GM19193 (cell line): ENCODE measurements around the gene BCAT1.

ENCODE experiments used
- POLR2A ChIP-seq: IDR thresholded peaks from 4 replicates; pipeline ENCODE4 v1.6.1; 2011; ENCODE audit not compliant: insufficient read depth, insufficient read length; ENCODE audit errors: extremely low read depth

Gene BCAT1

DNA sequence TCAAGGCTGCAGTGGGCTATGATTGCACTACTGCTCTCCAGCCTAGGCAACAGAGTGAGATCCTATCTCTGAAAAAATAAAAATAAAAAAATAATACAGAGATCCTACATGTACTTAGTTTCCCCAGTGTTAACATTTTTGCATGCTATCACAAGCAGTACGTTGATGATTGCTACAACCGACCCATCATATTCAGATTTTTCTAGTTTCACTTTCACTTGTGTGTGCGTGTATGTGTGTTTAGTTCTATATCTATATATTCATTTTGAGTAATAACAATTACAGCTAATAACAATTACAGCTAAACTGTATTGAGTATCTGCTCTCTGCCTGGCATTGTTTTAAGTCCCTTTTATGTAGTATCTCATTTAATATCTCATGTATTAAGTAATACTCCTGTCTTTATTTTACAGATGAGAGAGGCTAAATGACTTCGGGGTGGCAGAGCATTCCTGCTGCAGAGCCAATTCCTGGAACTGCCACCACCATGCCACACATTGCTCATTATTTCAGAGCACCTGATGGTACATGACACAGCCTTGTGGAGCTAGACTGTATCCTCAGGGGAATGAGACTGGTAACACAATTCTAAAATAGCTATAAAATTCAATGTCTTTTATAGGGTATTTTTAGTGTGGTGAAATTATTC lies 153.1 kb downstream of the BCAT1 start:
- TF ChIP-seq POLR2A: no peak

DNA sequence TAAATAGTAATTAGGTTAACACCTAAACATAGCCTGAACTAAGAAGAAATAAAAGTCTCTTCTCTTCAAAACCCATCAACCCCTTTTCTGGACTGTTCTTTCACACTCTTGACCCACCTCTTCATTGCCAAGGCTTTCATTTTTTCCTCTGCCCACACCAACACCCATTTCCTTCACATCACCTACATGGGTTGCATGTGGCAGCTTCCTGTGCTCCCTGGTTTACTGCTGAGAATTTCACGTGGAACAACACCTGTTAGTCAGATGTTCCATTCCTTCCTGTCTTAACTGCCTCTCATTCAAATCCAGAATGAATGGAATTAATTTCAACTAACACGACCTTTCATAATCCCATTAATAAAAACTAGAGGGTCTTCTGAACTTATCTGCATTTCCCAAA lies 157.3 kb downstream of the BCAT1 start:
- no peak for TF ChIP-seq POLR2A

DNA sequence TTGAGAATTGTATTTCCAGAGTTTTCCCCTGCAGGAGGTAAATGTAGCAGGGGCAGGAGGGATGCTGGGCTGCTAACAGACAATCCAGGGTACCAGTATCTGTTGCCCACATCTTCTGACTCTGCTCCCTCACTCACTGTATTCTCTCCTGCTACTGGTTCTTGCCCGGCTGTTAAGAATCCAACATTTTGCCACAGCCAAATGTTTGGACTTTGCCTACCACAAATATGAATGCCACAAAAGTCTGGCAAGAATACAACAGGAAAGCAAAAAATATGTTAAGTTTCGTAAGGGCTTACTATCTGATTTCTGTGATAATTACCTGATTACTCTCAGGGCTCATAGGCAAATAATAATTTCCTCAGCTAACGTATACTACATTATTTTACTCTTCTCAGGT lies 160.0 kb downstream of the BCAT1 start:
- no peak for TF ChIP-seq POLR2A

DNA sequence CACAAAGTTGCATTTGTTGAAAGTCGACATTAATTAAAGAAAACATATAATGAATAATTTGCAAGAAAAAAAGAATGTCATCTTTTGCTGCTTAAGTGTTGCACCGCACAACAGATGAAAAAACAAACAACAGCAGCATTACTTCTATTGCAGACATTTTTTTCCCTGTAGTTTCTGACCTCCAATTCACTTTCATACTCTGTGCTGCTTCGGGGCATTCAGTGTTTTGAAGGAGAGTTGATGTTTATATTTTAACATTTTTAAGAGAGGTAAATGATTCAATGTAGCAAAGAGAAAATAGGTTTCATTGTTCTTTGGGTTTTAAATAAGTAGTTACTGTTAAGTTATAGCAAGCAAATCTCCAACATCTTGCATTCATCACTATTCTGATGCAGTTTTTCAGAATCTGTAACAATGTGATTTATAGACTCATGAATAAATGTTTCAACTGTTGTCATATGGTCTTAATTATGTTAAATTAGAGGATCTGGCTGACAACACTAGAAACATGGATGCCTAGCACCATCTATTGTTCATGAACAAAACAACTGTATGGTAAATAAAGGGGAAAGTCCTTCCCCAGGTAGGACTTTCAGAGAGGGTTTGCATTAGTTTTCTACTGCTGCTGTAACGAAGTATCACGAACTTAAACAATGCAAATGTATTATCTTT lies 168.1 kb downstream of the BCAT1 start:
- no peak for TF ChIP-seq POLR2A

DNA sequence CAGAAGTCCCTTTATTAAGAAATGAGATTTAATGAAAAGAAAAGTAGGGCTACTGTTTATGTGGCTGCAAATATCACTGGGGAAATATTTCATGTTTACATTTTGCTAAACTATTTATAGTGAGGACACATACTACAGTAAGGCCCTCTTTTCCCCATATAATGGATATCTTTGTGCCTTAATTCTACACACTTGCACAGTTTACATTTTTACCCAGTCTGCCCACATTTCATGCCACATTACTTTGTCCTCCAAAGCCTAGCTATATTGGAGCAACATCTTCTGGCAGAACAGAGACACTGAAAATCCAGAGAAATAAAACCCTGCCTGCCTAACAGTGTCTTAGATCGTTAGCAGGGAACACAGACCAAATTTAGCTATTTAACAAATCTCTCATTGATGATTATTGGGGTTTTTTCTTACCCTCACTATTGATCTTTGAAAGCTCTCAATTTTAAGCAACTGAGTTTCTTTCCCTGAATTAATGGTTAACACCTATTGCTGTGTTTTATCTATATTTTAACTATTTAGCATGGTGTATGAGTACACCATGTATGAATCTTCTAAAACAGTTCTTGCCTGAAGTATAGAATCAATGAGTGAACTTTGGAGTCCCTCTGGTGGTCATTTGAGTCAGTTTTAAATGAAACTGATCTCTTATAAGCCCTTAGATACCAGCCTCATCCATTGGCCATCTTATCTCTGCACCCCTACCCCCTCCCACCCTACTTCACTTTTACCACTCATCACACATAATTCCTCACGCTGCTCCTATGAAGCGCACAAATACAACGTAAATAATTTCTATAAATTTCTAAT lies 170.2 kb downstream of the BCAT1 start:
- no peak for TF ChIP-seq POLR2A

DNA sequence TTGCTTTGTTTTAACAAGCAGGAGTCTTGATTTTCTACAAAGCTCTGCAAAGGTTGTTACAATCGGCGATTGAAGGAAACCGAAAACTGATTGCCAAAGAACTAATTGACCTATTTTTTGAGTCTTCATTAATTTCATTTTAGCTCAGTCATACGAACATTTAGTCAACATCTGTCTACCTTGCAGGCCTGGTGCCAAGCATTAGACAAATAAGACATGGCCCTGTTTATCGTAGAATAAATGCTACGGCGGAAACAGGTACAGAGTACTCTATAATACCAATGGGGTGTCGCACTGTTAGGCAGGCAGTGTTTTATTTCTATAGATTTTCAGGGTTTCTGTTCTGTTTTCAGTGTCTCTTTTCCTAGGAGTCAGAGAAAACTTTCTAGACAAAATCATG lies 171.5 kb downstream of the BCAT1 start:
- no peak for TF ChIP-seq POLR2A

DNA sequence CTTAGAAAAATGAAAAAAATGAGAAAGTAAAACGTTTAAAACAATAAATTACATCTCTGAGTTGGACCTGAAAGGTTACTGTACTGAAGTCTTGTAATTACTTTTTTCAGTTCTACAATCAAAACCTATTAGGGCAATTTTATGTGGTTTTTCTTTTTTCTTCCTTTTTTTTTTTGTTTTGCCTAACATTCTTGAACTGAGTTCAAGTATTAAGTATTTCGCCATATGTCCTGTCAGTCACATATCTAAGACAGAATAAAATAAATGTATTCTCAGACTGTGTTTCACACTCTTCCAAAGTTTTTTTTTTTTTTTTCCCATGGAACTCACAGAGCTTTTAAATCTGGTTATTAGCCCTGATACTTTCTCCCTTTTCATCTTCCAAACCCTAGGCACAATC lies 172.0 kb downstream of the BCAT1 start:
- TF ChIP-seq POLR2A: no peak

DNA sequence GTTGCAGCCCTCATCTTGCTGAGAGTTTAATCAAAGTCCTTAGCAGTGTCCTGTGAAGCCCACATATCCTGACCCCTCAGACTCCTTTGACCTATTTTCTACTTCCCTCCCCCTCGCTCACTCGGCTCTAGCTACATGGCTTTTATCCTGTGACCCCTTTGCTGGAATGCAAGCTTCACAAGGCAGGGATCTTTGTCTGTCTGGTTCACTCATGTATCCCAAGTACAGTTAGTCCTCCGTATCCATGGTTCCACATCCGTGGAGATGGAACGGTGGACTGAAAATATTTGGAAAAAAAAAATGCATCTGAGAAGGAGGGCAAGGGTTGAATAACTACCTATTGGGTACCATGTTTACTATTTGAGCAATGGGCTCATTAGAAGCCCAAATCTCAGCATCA lies 173.8 kb downstream of the BCAT1 start:
- TF ChIP-seq POLR2A: no peak

DNA sequence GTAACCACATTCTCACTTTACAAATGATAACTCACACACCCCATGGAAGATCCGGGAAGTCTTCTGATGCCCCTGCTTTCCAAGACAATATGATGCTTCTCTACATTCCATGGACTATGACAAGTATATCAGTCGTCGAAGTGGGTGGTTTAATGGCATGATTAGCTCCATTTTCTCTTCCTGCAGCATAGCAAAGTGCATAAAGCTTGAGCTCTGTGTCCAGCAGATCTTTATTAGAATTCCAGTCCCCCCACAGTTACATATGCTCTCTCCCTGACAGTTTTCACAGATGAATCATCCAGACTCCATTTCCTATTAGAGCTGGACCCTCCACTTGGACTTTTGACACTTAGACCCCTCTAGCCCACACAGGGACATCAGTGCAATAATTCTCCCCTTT lies 174.9 kb downstream of the BCAT1 start:
- TF ChIP-seq POLR2A: no peak

DNA sequence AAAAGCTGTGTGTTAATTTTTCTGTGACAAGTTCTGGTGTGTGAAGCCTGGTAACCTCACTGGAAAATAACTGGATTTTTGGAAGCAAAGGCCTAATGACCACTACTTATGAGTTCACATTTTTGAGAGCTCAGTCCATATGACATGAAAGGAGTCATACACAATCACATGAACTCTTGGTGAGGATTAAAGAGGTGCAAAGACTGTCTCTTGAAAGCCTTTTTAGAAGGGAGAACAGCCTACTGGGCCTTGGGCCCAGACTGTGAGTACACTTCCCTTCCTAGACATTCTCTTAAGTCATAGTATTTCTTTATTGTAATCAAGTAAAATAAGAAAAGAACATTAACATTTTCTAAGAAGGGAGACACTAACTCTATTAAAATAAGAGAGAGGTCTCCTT lies 176.1 kb downstream of the BCAT1 start:
- no peak for TF ChIP-seq POLR2A

DNA sequence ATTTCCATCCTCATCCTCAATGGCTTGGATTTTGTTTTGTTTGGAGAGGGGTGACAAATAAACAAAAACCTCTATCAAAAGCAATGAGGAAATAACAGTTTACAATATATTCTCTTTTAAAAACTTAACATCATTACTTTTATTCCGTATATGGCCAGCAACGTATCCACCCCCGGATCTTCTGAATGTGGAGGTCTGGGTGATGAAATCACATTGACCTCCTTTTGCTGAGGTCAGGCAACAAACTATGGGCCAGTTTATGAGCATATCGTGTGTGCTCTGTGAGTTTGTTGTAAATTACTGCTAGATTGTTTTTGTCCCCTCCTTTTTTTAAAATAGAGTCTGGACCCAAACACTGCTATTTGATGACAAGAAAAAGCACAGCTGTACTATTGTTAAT lies 178.1 kb downstream of the BCAT1 start:
- no peak for TF ChIP-seq POLR2A

DNA sequence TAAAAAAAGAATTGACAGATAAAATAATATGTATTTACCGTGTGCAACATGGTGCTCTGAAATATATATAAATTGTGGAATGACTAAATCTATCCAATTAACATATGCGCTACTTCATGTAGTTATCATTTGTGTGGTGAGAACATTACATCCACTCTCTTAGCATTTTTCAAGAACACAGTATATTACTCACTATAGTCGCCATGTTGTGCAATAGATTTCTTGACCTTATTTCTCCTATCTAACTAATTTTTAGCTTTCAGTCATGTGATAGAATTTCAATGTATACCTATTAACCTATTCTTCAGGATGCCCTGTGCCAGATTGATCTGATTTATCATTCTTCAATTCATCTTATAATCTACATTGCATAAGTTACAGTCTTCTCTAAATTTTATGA lies 178.6 kb downstream of the BCAT1 start:
- no peak for TF ChIP-seq POLR2A

DNA sequence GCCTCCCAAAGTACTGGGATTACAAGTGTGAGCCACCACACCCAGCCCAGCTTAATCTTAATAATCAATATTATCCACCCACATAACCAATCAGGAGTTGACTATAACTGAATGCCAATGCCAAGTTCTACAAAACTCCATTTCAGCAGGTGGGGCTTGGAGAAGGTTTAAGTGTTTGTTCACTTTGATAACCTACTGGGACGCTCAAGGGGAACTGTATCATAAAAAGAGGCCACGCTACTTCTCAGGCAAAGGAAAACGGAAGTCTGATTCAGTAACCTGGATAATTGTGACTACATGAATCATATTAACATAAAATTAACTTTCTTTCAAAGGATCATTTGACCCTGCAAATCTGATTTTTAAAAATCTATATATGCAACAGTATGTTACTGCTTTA lies 179.2 kb downstream of the BCAT1 start:
- no peak for TF ChIP-seq POLR2A

DNA sequence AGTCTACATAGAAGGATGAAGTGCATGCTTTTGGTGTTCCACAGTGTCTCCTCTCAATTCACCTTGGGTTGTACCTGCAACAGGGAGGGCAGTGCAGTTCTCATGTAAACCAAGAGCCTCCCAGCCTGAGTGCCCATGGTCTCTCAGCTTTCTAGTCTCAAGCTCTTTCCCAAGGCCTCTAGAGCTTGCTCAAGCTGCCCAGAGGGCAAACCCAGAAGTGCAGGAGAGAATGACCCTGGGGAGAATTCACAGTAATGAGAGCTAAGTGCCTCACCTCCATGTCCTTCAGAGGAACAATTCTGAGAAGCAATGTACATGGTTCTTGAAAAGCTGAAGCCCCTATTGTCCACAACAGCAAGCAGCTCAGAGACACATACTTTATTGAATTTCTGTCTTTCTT lies 180.5 kb downstream of the BCAT1 start:
- no peak for TF ChIP-seq POLR2A

DNA sequence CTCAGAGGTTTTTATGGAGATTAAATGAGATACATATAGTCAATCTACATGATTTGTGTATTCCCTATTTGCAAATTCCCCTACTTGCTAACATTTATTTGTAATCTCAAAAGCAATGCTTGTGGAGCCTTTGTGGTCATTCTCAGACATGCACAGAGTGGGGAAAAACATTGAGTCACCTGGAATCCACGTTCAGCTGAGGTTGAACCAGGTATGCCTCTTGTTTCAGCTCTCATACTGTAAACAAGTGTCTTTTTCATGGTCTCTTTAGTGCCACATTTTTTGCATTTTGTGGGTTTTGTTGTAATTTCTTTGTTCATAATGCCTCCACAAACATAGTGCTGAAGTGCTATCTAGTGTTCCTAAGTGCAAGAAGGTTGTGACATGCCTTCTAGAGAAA lies 181.9 kb downstream of the BCAT1 start:
- TF ChIP-seq POLR2A: no peak

DNA sequence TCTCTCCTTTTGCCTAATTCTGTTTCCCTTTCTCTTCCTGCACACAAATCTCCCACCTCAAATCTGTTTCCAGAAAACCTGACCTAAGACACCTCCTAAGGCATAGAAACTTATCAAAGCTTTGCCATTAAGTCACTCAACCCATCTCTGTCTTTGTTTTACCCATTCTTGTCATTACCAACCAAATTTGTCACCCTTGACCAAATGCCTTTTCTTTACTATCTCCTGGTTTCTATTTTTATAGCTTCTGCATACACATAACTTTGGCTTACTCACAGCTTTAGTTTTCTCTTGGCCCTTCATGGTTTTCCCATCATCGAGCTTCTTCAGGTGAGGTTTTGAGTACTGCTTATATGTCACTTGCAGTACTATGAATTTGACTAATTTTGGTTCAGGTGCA lies 184.2 kb downstream of the BCAT1 start:
- TF ChIP-seq POLR2A: no peak

DNA sequence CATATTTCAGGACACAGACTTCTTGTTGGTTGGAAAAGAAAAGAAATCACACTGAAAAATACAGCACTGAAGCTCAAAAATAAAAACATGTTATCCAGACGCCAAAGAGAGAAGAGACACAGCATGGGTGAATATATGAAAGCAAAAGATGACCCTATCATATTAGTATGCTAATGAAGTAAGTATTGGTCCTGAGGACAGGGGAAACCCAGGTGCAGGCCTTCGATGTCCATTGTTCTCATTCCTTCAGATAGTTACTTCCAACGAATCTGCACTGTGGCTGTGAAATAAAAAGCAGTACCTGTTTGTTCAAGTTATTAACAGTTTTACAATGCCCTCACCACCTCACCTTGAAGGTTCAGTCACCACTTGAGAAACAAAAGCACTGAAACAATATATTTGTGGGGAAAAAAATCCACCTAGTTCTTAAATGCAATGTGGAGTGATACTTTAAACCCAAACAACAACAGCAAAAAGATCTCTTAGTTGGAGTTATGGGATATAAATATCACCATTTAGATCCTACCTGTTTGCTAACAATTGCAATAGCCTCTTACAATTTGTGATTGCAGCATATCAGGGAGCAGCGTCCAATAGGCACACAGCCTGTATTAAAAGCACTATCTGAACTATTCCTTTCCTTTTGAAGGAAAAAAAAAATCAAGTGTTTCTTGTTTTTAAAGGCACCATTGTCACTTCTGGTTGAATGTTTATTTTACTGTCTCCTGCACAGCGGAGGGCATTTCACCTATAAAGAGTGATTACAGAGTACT lies 188.1 kb downstream of the BCAT1 start:
- TF ChIP-seq POLR2A: no peak
